Measurements from ENCODE around the gene CAMKK2.

The CAMKK2 gene

DNA sequence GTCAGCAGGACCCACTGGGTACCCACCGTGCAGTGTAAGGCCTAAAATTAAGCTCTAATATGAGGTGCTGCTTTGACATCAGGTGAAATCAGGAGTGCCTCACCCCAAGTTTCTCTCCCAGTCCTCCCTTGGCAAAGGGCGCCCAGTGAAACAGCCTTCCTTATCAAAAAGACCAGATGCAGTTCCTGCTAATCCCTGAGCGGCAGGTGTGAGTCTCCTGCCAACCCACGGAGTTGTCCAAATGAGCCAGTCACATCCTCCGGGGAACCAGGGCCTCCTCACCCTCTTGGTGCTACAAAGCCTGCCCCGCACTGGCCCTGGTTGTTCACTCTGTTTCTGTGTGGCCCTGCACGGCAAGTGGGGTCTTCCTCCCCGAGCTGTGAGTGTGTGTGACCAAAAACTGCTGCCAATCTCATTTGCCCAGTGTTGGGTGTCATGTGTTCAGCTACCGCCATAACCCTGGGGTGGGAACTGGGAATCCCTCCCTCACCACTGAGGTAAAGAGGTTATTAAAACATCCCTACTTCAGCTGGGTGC lies 106.8 kb downstream of the CAMKK2 start:
- DNase-seq: no peak

DNA sequence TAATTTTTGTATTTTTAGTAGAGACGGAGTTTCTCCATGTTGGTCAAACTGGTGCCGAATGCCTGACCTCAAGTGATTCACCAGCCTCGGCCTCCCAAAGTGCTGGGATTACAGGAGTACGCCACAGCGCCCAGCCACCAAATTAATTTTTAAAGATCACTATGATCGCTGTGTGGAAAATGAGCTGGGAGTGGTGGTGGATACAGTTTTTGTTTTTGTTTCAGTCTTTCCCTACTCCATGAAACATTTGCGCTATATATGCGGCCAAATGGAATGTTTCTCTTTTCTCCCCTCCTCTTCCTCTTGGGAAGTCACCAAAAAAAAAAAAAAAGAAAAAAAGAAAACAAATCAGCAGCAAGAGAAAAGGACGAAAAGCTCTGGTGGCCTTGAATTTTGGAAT lies 107.4 kb downstream of the CAMKK2 start:
- DNase-seq: no peak

DNA sequence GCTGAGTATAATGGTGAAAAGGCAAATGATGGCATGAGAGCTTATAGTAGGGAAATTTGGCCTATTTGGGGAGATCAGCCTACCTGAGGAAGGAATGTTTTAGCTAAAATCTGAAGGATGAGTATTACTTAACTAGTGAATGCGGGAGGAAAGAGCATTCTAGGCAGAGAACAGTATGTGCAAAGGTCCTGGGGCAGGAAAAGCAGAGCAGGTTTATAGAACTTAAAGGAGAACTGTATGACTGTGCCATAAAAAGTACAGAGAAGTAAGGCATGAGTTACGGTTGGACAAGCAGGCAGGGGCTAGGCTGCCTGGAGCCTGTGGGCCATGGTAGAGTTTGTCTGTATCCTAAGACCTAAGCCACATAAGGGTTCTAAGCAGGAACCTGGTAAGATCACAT lies 108.3 kb downstream of the CAMKK2 start:
- DNase-seq: no peak

Measured in hippocampal formation (tissue), 2 donors.